IMR-90 (cell line): ENCODE data around the gene SMC2. TPM values are rescaled to one million over a fixed set of nuclear protein-coding genes. Genes with fewer than 3 reads are reported as not detected.

Source experiments
- ATAC-seq: fragments of 200-7000 bp; cut with Tn5 transposase; 2 replicates; pipeline ENCODE4 v1.9.1; 2020; ENCODE audit warnings: low read depth, mild to moderate bottlenecking, moderate library complexity
- BruUV-seq: library from RNA; stranded (reverse); fragments of 400-500 nt; replicated peaks from 2 replicates; lab custom pipeline; 2021; lab: Mats Ljungman, UMichigan
- CTCF ChIA-PET: fragments of 300-600 bp; formaldehyde crosslinking; extraction: SDS; loops from one replicate; lab custom pipeline; 2021; ENCODE audit warnings: antibody characterized with exemption; lab: Yijun Ruan, JAX
- POLR2A ChIA-PET: fragments of 300-600 bp; sonication (Branson Sonifier 250); formaldehyde crosslinking; loops from one replicate; lab custom pipeline; 2022; ENCODE audit warnings: antibody characterized with exemption; ENCODE audit not compliant: unreplicated experiment; lab: Charles Lee
- DNase-seq: peaks from one replicate; pipeline ENCODE4 v3.0.0; 2013
- H2AFZ ChIP-seq: replicated peaks from 2 replicates; pipeline ENCODE3; 2013; ENCODE audit warnings: low read length, mild to moderate bottlenecking; ENCODE audit not compliant: poor library complexity
- H2AK5ac ChIP-seq: 2 replicates; pipeline ENCODE4 v1.6.1; 2013; ENCODE audit warnings: low read depth, low read length, inconsistent platforms
- H2AK9ac ChIP-seq: replicated peaks from 2 replicates; pipeline ENCODE3; 2013; ENCODE audit warnings: mild to moderate bottlenecking, low read depth, low read length, moderate library complexity; ENCODE audit not compliant: poor library complexity
- H2BK120ac ChIP-seq: 2 replicates; pipeline ENCODE4 v1.6.1; 2013; ENCODE audit warnings: low read depth, low read length, inconsistent platforms
- H2BK15ac ChIP-seq: 3 replicates; pipeline ENCODE4 v1.6.1; 2013; ENCODE audit warnings: low read depth, low read length, inconsistent platforms
- H2BK20ac ChIP-seq: 2 replicates; pipeline ENCODE4 v1.6.1; 2013; ENCODE audit warnings: low read depth, mild to moderate bottlenecking, inconsistent platforms, low read length, moderate library complexity
- H2BK5ac ChIP-seq: 2 replicates; pipeline ENCODE4 v1.6.1; 2013; ENCODE audit warnings: mild to moderate bottlenecking, low read depth, low read length, inconsistent platforms; ENCODE audit not compliant: poor library complexity, severe bottlenecking
- H3K14ac ChIP-seq: replicated peaks from 2 replicates; pipeline ENCODE4 v1.6.1; 2013; ENCODE audit warnings: low read depth, low read length, inconsistent platforms
- H3K18ac ChIP-seq: 2 replicates; pipeline ENCODE4 v1.6.1; 2013; ENCODE audit warnings: low read depth, low read length, control low read depth
- H3K23ac ChIP-seq: 2 replicates; pipeline ENCODE4 v1.6.1; 2013; ENCODE audit warnings: low read depth, low read length, inconsistent platforms
- H3K27ac ChIP-seq: 2 replicates; pipeline ENCODE4 v1.5.1; 2013; ENCODE audit warnings: mild to moderate bottlenecking, control low read depth, low read length; ENCODE audit not compliant: insufficient read depth
- H3K27me3 ChIP-seq: 2 replicates; pipeline ENCODE4 v1.6.1; 2013; ENCODE audit warnings: low read length; ENCODE audit not compliant: control insufficient read depth, insufficient read depth
- H3K36me3 ChIP-seq: 2 replicates; pipeline ENCODE4 v1.6.1; 2013; ENCODE audit warnings: low read length, mixed read lengths; ENCODE audit not compliant: control insufficient read depth, insufficient read depth
- H3K4ac ChIP-seq: 2 replicates; pipeline ENCODE4 v1.6.1; 2013; ENCODE audit warnings: low read depth, low read length, inconsistent platforms
- H3K4me1 ChIP-seq: 2 replicates; pipeline ENCODE4 v1.6.1; 2013; ENCODE audit warnings: low read length, mixed read lengths; ENCODE audit not compliant: control insufficient read depth, insufficient read depth
- H3K4me2 ChIP-seq: 2 replicates; pipeline ENCODE4 v1.6.1; 2013; ENCODE audit warnings: low read depth, mild to moderate bottlenecking, control low read depth, low read length, moderate library complexity
- H3K4me3 ChIP-seq: 2 replicates; pipeline ENCODE4 v1.5.1; 2013; ENCODE audit warnings: low read depth, mild to moderate bottlenecking, control low read depth, low read length, moderate library complexity; ENCODE audit not compliant: insufficient read depth
- H3K56ac ChIP-seq: 2 replicates; pipeline ENCODE4 v1.6.1; 2013; ENCODE audit warnings: low read length, inconsistent platforms; ENCODE audit not compliant: insufficient read depth; ENCODE audit errors: extremely low read depth
- H3K79me1 ChIP-seq, 2 experiments: 2 replicates each; pipeline ENCODE4 v1.6.1; 2013; ENCODE audit warnings: low read length in 2 of 2, inconsistent platforms in 1 of 2, low read depth in 1 of 2
- H3K9ac ChIP-seq: 2 replicates; pipeline ENCODE4 v1.6.1; 2013; ENCODE audit warnings: low read depth, low read length, control low read depth
- H3K9me1 ChIP-seq: 2 replicates; pipeline ENCODE4 v1.6.1; 2013; ENCODE audit warnings: low read length, inconsistent platforms; ENCODE audit not compliant: insufficient read depth
- H3K9me3 ChIP-seq: 2 replicates; pipeline ENCODE4 v1.6.1; 2013; ENCODE audit warnings: low read length; ENCODE audit not compliant: control insufficient read depth, insufficient read depth
- H4K20me1 ChIP-seq: 2 replicates; pipeline ENCODE4 v1.6.1; 2013; ENCODE audit warnings: low read length, inconsistent platforms; ENCODE audit not compliant: insufficient read depth
- H4K5ac ChIP-seq: 2 replicates; pipeline ENCODE4 v1.6.1; 2013; ENCODE audit warnings: mild to moderate bottlenecking, low read depth, low read length, control low read depth
- H4K8ac ChIP-seq, 2 experiments: 2 replicates each; pipeline ENCODE4 v1.6.1; 2013; ENCODE audit warnings: low read depth in 2 of 2, low read length in 2 of 2, control low read depth in 1 of 2, inconsistent platforms in 1 of 2
- H4K91ac ChIP-seq: 2 replicates; pipeline ENCODE4 v1.6.1; 2013; ENCODE audit warnings: low read depth, low read length, inconsistent platforms; ENCODE audit not compliant: insufficient read depth
- BHLHE40 ChIP-seq: fragments of 150-350 bp; IDR thresholded peaks from 2 replicates; pipeline ENCODE4 v1.6.1; 2016; ENCODE audit warnings: mild to moderate bottlenecking, low read depth, low read length
- CEBPB ChIP-seq: IDR thresholded peaks from 2 replicates; pipeline ENCODE4 v1.6.1; 2012; ENCODE audit warnings: low read depth, low read length, improper control_type of control experiment
- CHD1 ChIP-seq: IDR thresholded peaks from 2 replicates; pipeline ENCODE4 v1.6.1; 2012; ENCODE audit warnings: low read depth, low read length, improper control_type of control experiment
- FOS ChIP-seq: fragments of 150-350 bp; IDR thresholded peaks from 2 replicates; pipeline ENCODE4 v1.6.1; 2016; ENCODE audit warnings: low read depth, low read length
- MAFK ChIP-seq: IDR thresholded peaks from 2 replicates; pipeline ENCODE4 v1.6.1; 2012; ENCODE audit warnings: low read depth, low read length, improper control_type of control experiment
- MAZ ChIP-seq: IDR thresholded peaks from 2 replicates; pipeline ENCODE4 v1.6.1; 2012; ENCODE audit warnings: low read depth, mild to moderate bottlenecking, low read length, improper control_type of control experiment, moderate library complexity, borderline replicate concordance
- MXI1 ChIP-seq: IDR thresholded peaks from 2 replicates; pipeline ENCODE4 v1.6.1; 2012; ENCODE audit warnings: low read depth, mild to moderate bottlenecking, low read length, moderate library complexity, borderline replicate concordance
- NFE2L2 ChIP-seq: fragments of 150-350 bp; IDR thresholded peaks from 2 replicates; pipeline ENCODE4 v1.6.1; 2016; ENCODE audit warnings: low read depth, mild to moderate bottlenecking, low read length
- POLR2A ChIP-seq: IDR thresholded peaks from 2 replicates; pipeline ENCODE4 v1.6.1; 2012; ENCODE audit warnings: mild to moderate bottlenecking, low read depth, low read length
- RAD21 ChIP-seq: IDR thresholded peaks from 2 replicates; pipeline ENCODE4 v1.6.1; 2012; ENCODE audit warnings: low read length, improper control_type of control experiment
- RCOR1 ChIP-seq: IDR thresholded peaks from 2 replicates; pipeline ENCODE4 v1.6.1; 2012; ENCODE audit warnings: mild to moderate bottlenecking, low read length, improper control_type of control experiment; ENCODE audit not compliant: insufficient replicate concordance
- RFX5 ChIP-seq: IDR thresholded peaks from 2 replicates; pipeline ENCODE4 v1.8.0; 2012; ENCODE audit warnings: low read depth, mild to moderate bottlenecking, low read length, moderate library complexity
- SMC3 ChIP-seq: fragments of 150-350 bp; IDR thresholded peaks from 2 replicates; pipeline ENCODE4 v1.6.1; 2016; ENCODE audit warnings: low read depth, mild to moderate bottlenecking, antibody characterized with exemption, low read length, moderate library complexity
- WGBS, 2 experiments: methylation state at CpG; one replicate each; pipeline versions ENCODE4 v1.1.5 to v1.1.7; 2013; ENCODE audit warnings: missing lambda C conversion rate in 2 of 2; ENCODE audit not compliant: insufficient read length in 1 of 2; ENCODE audit errors: extremely low coverage in 2 of 2; 5-methylcytosine and 5-hydroxymethylcytosine counted together
- dilution Hi-C: fragments of 300-500 bp; cut with HindIII; formaldehyde crosslinking; loops from one replicate; pipeline ENCODE4 v1.14.3; 2018; ENCODE audit warnings: low sequenced_read_pairs; ENCODE audit not compliant: unreplicated experiment
- in situ Hi-C: fragments of 300-500 bp; cut with MboI; formaldehyde crosslinking; loops from 3 replicates; pipeline ENCODE4 v1.14.3; 2019; ENCODE audit warnings: low sequenced_read_pairs, inconsistent platforms, mixed read lengths
- intact Hi-C: fragments of 100-400 bp; cut with micrococcal nuclease; formaldehyde crosslinking; loops from 2 replicates; pipeline ENCODE4 v1.10.0; 2022
- polyA plus RNA-seq, 3 experiments: library from polyadenylated mRNA; depleted of rRNA; stranded (reverse); fragments of >200 nt; gene quantifications; 2 replicates each; pipeline ENCODE4 v1.2.3, GENCODE V29; 2012; ENCODE audit warnings: low replicate concordance in 1 of 3
- total RNA-seq: library from RNA; depleted of rRNA; stranded (reverse); fragments of >200 nt; gene quantifications from 2 replicates; pipeline ENCODE4 v1.2.3, GENCODE V29; 2012
- TF ChIP-seq, protein P1 (sequence below): fragments of 150-350 bp; IDR thresholded peaks from 2 replicates; pipeline ENCODE4 v1.6.1; 2016; ENCODE audit warnings: low read depth, mild to moderate bottlenecking, low read length, moderate library complexity, borderline replicate concordance
- TF ChIP-seq, protein P2 (sequence below): conservative IDR thresholded peaks from 2 replicates; pipeline ENCODE4 v1.5.1; 2012; ENCODE audit warnings: mild to moderate bottlenecking, low read depth, low read length, improper control_type of control experiment
- TF ChIP-seq, protein P3 (sequence below): fragments of 150-350 bp; IDR thresholded peaks from 2 replicates; pipeline ENCODE4 v1.6.1; 2017; ENCODE audit warnings: mild to moderate bottlenecking, antibody characterized with exemption, low read length, low read depth

SMC2 gene
- total and polyA plus RNA-seq, 2 of the 4 experiments (the other 2 are of a cell fraction) = 4.9 to 12.4 TPM

- ATAC-seq = no peak
- Histone ChIP-seq H3K4me1 (no peaks in the 10 kb centered on the region), H3K4ac (no peak overlapping the region), H2AK9ac (no peak overlapping the region), H2AFZ (no peak overlapping the region), H3K4me3 (no peak overlapping the region), H3K27ac (no peak overlapping the region), H3K27me3 (no peaks in the 10 kb centered on the region), H3K18ac (no peak overlapping the region), H4K20me1 (no peaks in the 10 kb centered on the region), H3K36me3 (no peaks in the 10 kb centered on the region; the same call in 1 of the 2 replicates), H2AK5ac (no peak overlapping the region), H3K9me3 (no peaks in the 10 kb centered on the region), H2BK15ac (no peak overlapping the region), H4K5ac (no peak overlapping the region), H3K23ac (no peak overlapping the region), H3K79me1 (no peaks in the 10 kb centered on the region), H2BK20ac (no peak overlapping the region), H3K56ac (no peak overlapping the region), H2BK120ac (no peak overlapping the region), H3K9ac (no peak overlapping the region), H4K91ac (no peak overlapping the region), H3K4me2 (no peak overlapping the region), H3K9me1 (peaks cover 2% of the 10 kb centered on the region; the same call in 1 of the 2 replicates), H3K14ac (no peak overlapping the region), H2BK5ac (no peak overlapping the region), H4K8ac (no peak overlapping the region)
- no peak for DNase-seq
- ChIA-PET POLR2A (no interaction called here), CTCF (no interaction called here)
- no TSS peak for BruUV-seq
- in situ Hi-C loops = no loop called here
- dilution Hi-C loops = no loop called here
- intact Hi-C loops = no loop called here
- no peak for TF ChIP-seq SMC3
- no peak for TF ChIP-seq RFX5
- no peak for TF ChIP-seq MAFK
- no peak for TF ChIP-seq RCOR1
- TF ChIP-seq RAD21 = no peak
- TF ChIP-seq, protein P1, sequence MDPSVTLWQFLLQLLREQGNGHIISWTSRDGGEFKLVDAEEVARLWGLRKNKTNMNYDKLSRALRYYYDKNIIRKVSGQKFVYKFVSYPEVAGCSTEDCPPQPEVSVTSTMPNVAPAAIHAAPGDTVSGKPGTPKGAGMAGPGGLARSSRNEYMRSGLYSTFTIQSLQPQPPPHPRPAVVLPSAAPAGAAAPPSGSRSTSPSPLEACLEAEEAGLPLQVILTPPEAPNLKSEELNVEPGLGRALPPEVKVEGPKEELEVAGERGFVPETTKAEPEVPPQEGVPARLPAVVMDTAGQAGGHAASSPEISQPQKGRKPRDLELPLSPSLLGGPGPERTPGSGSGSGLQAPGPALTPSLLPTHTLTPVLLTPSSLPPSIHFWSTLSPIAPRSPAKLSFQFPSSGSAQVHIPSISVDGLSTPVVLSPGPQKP = no peak
- TF ChIP-seq CHD1 = no peak
- no peak for TF ChIP-seq CEBPB
- no peak for TF ChIP-seq FOS
- TF ChIP-seq, protein P2, sequence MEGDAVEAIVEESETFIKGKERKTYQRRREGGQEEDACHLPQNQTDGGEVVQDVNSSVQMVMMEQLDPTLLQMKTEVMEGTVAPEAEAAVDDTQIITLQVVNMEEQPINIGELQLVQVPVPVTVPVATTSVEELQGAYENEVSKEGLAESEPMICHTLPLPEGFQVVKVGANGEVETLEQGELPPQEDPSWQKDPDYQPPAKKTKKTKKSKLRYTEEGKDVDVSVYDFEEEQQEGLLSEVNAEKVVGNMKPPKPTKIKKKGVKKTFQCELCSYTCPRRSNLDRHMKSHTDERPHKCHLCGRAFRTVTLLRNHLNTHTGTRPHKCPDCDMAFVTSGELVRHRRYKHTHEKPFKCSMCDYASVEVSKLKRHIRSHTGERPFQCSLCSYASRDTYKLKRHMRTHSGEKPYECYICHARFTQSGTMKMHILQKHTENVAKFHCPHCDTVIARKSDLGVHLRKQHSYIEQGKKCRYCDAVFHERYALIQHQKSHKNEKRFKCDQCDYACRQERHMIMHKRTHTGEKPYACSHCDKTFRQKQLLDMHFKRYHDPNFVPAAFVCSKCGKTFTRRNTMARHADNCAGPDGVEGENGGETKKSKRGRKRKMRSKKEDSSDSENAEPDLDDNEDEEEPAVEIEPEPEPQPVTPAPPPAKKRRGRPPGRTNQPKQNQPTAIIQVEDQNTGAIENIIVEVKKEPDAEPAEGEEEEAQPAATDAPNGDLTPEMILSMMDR = no peak
- TF ChIP-seq MXI1 = no peak
- TF ChIP-seq MAZ = no peak
- TF ChIP-seq, protein P3, sequence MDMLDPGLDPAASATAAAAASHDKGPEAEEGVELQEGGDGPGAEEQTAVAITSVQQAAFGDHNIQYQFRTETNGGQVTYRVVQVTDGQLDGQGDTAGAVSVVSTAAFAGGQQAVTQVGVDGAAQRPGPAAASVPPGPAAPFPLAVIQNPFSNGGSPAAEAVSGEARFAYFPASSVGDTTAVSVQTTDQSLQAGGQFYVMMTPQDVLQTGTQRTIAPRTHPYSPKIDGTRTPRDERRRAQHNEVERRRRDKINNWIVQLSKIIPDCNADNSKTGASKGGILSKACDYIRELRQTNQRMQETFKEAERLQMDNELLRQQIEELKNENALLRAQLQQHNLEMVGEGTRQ = no peak
- TF ChIP-seq POLR2A = no peak
- TF ChIP-seq NFE2L2 = no peak
- no peak for TF ChIP-seq BHLHE40
- WGBS, 2 experiments = no CpG with 5 or more reads among the region's 3 CpGs
Measured at GRCh38 chr9:104138243-104138868, 44.2 kb downstream of the SMC2 start.
